ENCODE data around the gene SPTBN2.

DNA sequence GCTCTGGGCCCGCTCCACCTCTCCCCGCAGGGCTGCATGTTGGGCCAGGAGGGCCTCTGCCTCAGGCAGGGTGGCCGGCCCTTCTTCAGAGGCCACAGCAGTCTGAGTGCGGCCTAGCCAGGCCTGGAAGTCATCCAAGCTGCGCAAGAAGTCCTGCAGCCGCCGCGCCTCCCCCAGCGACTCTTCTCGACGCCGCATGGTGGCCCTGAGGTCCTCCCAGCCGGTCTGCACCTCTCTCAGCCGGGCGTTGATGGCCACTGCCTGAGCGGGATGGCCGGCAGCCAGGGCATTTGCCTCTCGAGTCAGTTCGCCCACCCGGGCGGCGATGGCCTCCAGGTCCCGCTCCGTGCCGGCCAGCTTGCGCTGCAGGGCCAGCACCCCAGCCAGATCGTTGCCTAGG lies 28.3 kb downstream of the SPTBN2 start:
- TF ChIP-seq POLR2AphosphoS5 (IDR thresholded peaks at IDR 0.05; ENCODE audit: insufficient read depth, low read depth, low read length): no peak
- TF ChIP-seq, protein P1, sequence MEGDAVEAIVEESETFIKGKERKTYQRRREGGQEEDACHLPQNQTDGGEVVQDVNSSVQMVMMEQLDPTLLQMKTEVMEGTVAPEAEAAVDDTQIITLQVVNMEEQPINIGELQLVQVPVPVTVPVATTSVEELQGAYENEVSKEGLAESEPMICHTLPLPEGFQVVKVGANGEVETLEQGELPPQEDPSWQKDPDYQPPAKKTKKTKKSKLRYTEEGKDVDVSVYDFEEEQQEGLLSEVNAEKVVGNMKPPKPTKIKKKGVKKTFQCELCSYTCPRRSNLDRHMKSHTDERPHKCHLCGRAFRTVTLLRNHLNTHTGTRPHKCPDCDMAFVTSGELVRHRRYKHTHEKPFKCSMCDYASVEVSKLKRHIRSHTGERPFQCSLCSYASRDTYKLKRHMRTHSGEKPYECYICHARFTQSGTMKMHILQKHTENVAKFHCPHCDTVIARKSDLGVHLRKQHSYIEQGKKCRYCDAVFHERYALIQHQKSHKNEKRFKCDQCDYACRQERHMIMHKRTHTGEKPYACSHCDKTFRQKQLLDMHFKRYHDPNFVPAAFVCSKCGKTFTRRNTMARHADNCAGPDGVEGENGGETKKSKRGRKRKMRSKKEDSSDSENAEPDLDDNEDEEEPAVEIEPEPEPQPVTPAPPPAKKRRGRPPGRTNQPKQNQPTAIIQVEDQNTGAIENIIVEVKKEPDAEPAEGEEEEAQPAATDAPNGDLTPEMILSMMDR (IDR thresholded peaks at IDR 0.05; ENCODE audit: extremely low read depth in 1 of 2, insufficient read depth in 1 of 2, low read depth in 1 of 2, low read length in 2 of 2): no peak
- no peak for TF ChIP-seq POLR2A (IDR thresholded peaks at IDR 0.05; ENCODE audit: low read depth, low read length)
- TF ChIP-seq MYC (IDR thresholded peaks at IDR 0.05; ENCODE audit: low read depth, low read length): no peak
- TF ChIP-seq, protein P2, sequence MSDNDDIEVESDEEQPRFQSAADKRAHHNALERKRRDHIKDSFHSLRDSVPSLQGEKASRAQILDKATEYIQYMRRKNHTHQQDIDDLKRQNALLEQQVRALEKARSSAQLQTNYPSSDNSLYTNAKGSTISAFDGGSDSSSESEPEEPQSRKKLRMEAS (IDR thresholded peaks at IDR 0.05; ENCODE audit: insufficient read depth, insufficient read length): no peak
- no peak for TF ChIP-seq EZH2 (IDR thresholded peaks at IDR 0.05; ENCODE audit: borderline replicate concordance, low read depth, low read length, severe bottlenecking)

All from endothelial cell of umbilical vein (primary cell).